Hepatocyte (in vitro differentiated cells): ENCODE data around the gene STK38. TPM values are rescaled to one million over a fixed set of nuclear protein-coding genes. Genes with fewer than 3 reads are reported as not detected.
A peak's percentile ranks its signal among the peaks of the same experiment; 100 is the strongest.

Experiments used
- DNase-seq: peaks from one replicate; pipeline ENCODE4 v3.0.0-alpha.2; 2016; ENCODE audit warnings: low spot score
- H2AFZ ChIP-seq: fragments of 200-600 bp; sonication (generic); 2 replicates; pipeline ENCODE4 v1.6.0; 2016; ENCODE audit warnings: antibody characterized with exemption, mild to moderate bottlenecking
- H3K27ac ChIP-seq: fragments of 200-600 bp; sonication (generic); 2 replicates; pipeline ENCODE4 v1.5.1; 2016; ENCODE audit warnings: mild to moderate bottlenecking
- H3K27me3 ChIP-seq: fragments of 200-600 bp; sonication (generic); 2 replicates; pipeline ENCODE4 v1.6.1; 2016
- H3K36me3 ChIP-seq: fragments of 200-600 bp; sonication (generic); replicated peaks from 2 replicates; pipeline ENCODE4 v1.5.1; 2016; ENCODE audit warnings: low read depth; ENCODE audit not compliant: insufficient read depth
- H3K4me1 ChIP-seq: fragments of 200-600 bp; sonication (generic); 2 replicates; pipeline ENCODE4 v1.5.1; 2016; ENCODE audit warnings: mild to moderate bottlenecking, moderate library complexity; ENCODE audit not compliant: insufficient read depth
- H3K4me2 ChIP-seq: fragments of 200-600 bp; sonication (generic); 2 replicates; pipeline ENCODE4 v1.6.0; 2016
- H3K4me3 ChIP-seq: fragments of 200-600 bp; sonication (generic); 2 replicates; pipeline ENCODE4 v1.5.1; 2016; ENCODE audit warnings: mild to moderate bottlenecking
- H3K79me2 ChIP-seq: fragments of 200-600 bp; sonication (generic); 2 replicates; pipeline ENCODE4 v1.6.0; 2017; ENCODE audit warnings: mild to moderate bottlenecking
- H3K9me2 ChIP-seq: fragments of 200-600 bp; sonication (generic); replicated peaks from 2 replicates; pipeline ENCODE4 v1.6.0; 2017; ENCODE audit warnings: mild to moderate bottlenecking; ENCODE audit not compliant: insufficient read depth
- H3K9me3 ChIP-seq: fragments of 200-600 bp; sonication (generic); 2 replicates; pipeline ENCODE4 v1.5.1; 2016; ENCODE audit warnings: low read depth, mild to moderate bottlenecking
- H4K20me1 ChIP-seq: fragments of 200-600 bp; sonication (generic); 2 replicates; pipeline ENCODE4 v1.6.0; 2016; ENCODE audit warnings: mild to moderate bottlenecking; ENCODE audit not compliant: insufficient read depth, poor library complexity, severe bottlenecking
- EZH2 ChIP-seq: fragments of 200-600 bp; sonication (generic); IDR thresholded peaks from 2 replicates; pipeline ENCODE4 v1.6.1; 2016; ENCODE audit warnings: antibody characterized with exemption, mild to moderate bottlenecking, borderline replicate concordance
- EZH2phosphoT487 ChIP-seq: fragments of 200-600 bp; sonication (generic); IDR thresholded peaks from one replicate; pipeline ENCODE4 v1.6.1; 2018; ENCODE audit warnings: antibody characterized with exemption, mild to moderate bottlenecking, low read depth, moderate library complexity; ENCODE audit not compliant: unreplicated experiment, severe bottlenecking
- whole genome bisulfite sequencing: methylation state at CpG from one replicate; pipeline ENCODE4 v1.1.6; 2016; ENCODE audit warnings: low lambda C conversion rate; ENCODE audit errors: missing lambda C conversion rate; 5-methylcytosine and 5-hydroxymethylcytosine counted together
- polyA plus RNA-seq: library from polyadenylated mRNA; unstranded; fragments of >200 nt; fragmentation: Nextera tagmentation; extraction: Ambion mirVana; gene quantifications from 2 replicates; pipeline ENCODE4 v1.2.1, GENCODE V29; 2016
- total RNA-seq: library from RNA; depleted of rRNA; stranded (reverse); fragments of >200 nt; gene quantifications from 2 replicates; pipeline ENCODE4 v1.2.3, GENCODE V29; 2014
- TF ChIP-seq, protein P1 (sequence below): fragments of 200-600 bp; sonication (generic); IDR thresholded peaks from 2 replicates; pipeline ENCODE4 v1.5.1; 2016; ENCODE audit warnings: antibody characterized with exemption, mild to moderate bottlenecking; ENCODE audit not compliant: poor library complexity

The STK38 gene
- total and polyA plus RNA-seq, 2 experiments from 2014 or later, result 27.7 to 39.1 TPM

DNA sequence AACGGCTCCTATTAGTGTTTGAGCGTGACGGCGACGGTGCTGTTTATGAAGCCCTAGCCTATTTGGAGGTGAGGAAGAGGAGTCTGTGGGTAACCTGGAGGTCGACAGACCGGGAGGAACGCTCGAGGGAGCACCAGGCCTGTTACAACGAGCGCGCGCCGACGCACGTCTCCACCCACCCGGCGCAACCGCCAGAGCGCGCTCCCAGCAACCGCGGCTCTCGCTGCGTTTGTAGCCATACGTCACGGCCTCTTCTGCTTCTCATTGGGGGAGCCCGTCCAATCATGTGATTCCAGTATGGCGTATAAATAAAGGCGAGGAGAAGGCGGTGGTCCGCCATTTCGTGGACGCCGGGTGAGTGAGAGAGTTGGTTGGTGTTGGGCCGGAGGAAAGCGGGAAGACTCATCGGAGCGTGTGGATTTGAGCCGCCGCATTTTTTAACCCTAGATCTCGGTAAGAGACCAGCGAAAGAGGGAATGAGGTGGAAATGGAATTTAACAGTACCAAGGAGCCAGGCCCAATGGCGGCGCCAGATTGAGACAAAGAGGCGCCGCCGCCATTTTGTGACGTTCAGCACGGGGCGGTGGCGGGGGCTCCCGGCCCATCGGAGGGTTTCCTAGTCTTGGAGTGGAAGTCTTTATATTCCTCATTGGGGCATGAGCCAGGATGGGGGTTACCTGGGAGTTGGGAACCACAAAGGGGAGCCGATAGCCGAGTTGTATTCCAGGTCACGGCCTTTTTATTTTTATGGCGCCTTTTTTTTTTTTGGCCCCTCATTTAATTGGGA lies 46.9 kb upstream of the STK38 start, which contains the start of gene SRSF3:
Gene SRSF3 (plus strand): TSS at position 334 of the 787 bp plus-strand sequence. CDS start 2,401 bp downstream, outside the sequence.
- peak within 1 kb of the TSS; percentile 94 for H3K4me2 ChIP-seq
- WGBS, result under 1% methylated on average over 58 of the region's 58 CpGs
- H3K9me3 ChIP-seq, result no peaks in the 10 kb centered on the region
- peaks cover 28% of the 10 kb centered on the region for H3K4me1 ChIP-seq
- H3K79me2 ChIP-seq, result peaks cover 54% of the 10 kb centered on the region
- H2AFZ ChIP-seq, result peak within 1 kb of the TSS; percentile 76
- H3K9me2 ChIP-seq, result no peaks in the 10 kb centered on the region
- H3K27me3 ChIP-seq, result no peaks in the 10 kb centered on the region
- TF ChIP-seq EZH2 (no peak), EZH2phosphoT487 (no peak)
- TF ChIP-seq, protein P1, sequence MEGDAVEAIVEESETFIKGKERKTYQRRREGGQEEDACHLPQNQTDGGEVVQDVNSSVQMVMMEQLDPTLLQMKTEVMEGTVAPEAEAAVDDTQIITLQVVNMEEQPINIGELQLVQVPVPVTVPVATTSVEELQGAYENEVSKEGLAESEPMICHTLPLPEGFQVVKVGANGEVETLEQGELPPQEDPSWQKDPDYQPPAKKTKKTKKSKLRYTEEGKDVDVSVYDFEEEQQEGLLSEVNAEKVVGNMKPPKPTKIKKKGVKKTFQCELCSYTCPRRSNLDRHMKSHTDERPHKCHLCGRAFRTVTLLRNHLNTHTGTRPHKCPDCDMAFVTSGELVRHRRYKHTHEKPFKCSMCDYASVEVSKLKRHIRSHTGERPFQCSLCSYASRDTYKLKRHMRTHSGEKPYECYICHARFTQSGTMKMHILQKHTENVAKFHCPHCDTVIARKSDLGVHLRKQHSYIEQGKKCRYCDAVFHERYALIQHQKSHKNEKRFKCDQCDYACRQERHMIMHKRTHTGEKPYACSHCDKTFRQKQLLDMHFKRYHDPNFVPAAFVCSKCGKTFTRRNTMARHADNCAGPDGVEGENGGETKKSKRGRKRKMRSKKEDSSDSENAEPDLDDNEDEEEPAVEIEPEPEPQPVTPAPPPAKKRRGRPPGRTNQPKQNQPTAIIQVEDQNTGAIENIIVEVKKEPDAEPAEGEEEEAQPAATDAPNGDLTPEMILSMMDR, result peak; percentile 36
- no peaks in the 10 kb centered on the region for H3K36me3 ChIP-seq
- H4K20me1 ChIP-seq, result peaks cover 46% of the 10 kb centered on the region
- peak within 1 kb of the TSS; percentile 92 for H3K4me3 ChIP-seq
- DNase-seq, result peak; percentile 99
- H3K27ac ChIP-seq, result peak within 1 kb of the TSS; percentile 98

DNA sequence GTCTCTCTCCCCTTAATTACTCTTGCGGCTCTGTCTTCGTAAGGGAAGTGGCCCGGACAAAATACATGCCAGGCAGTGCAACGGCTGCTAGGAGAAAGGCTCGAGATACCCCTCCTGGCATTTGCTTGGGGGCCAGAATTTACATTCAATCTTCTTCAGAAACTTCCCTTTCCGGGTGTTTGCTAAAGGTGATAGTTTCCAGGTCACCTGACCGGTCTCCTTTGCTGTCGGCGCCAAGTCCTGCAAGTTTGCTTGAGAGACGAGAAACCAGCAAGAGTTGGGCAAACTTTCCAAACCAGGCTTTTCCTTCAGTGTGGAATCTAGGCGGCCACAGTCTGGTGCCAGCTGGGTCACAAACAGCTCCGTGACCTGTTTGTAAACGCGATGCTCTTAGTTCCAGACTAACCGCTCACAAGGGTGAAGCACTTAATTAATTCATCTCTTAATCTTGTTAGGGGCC lies 46.3 kb upstream of the STK38 start:
- peaks cover 47% of the 10 kb centered on the region for H3K79me2 ChIP-seq
- TF ChIP-seq EZH2phosphoT487 (no peak), EZH2 (no peak)
- TF ChIP-seq, protein P1, result no peak
- no peaks in the 10 kb centered on the region for H3K27me3 ChIP-seq
- DNase-seq, result peak; percentile 71
- H3K36me3 ChIP-seq, result no peaks in the 10 kb centered on the region
- peak overlapping the region; percentile 12 for H3K4me3 ChIP-seq
- peak overlapping the region; percentile 76 for H2AFZ ChIP-seq
- peak overlapping the region; percentile 79 for H3K4me2 ChIP-seq
- 7% methylated on average over 15 of the region's 15 CpGs for WGBS
- H3K9me3 ChIP-seq, result no peaks in the 10 kb centered on the region
- no peaks in the 10 kb centered on the region for H3K9me2 ChIP-seq
- peak overlapping the region; percentile 96 for H3K27ac ChIP-seq
- H4K20me1 ChIP-seq, result peaks cover 40% of the 10 kb centered on the region
- H3K4me1 ChIP-seq, result peaks cover 22% of the 10 kb centered on the region

DNA sequence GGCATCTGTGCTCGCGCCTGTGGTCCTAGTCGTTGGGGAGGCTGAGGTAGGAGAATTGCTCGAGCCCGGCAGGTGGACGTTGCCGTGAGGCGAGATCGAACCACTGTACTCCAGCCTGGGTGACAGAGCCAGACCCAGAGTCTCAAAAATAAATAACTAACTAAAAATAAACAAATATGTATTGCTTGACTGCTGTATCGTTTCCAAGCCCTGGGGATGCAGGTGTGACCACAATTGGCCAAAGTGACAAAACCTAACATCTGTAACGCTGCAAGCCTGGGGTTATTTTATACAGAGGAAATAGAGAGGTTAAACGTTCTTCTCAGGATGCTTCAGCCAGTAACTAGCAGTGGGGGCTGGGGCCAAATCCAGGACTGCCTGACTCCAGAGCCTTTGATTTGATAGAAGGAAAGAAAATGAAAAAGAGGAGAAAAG lies 45.0 kb upstream of the STK38 start:
- H4K20me1 ChIP-seq, result peaks cover 27% of the 10 kb centered on the region
- no peaks in the 10 kb centered on the region for H3K9me2 ChIP-seq
- no peak overlapping the region for H3K27ac ChIP-seq
- no peaks in the 10 kb centered on the region for H3K27me3 ChIP-seq
- TF ChIP-seq EZH2phosphoT487 (no peak), EZH2 (no peak)
- TF ChIP-seq, protein P1, result no peak
- H3K4me3 ChIP-seq, result no peak overlapping the region
- no peak for DNase-seq
- peaks cover 34% of the 10 kb centered on the region for H3K79me2 ChIP-seq
- WGBS, result 94% methylated on average over 12 of the region's 12 CpGs
- H2AFZ ChIP-seq, result no peak overlapping the region
- H3K4me2 ChIP-seq, result no peak overlapping the region
- peaks cover 8% of the 10 kb centered on the region for H3K4me1 ChIP-seq
- H3K36me3 ChIP-seq, result no peaks in the 10 kb centered on the region
- H3K9me3 ChIP-seq, result no peaks in the 10 kb centered on the region
